GM10847 (cell line): Measurements from ENCODE around the gene PLAGL2.

Experiments
- POLR2A ChIP-seq: IDR thresholded peaks from 2 replicates; pipeline ENCODE4 v1.6.1; 2011; ENCODE audit not compliant: insufficient read length; ENCODE audit errors: extremely low read depth

Gene PLAGL2

DNA sequence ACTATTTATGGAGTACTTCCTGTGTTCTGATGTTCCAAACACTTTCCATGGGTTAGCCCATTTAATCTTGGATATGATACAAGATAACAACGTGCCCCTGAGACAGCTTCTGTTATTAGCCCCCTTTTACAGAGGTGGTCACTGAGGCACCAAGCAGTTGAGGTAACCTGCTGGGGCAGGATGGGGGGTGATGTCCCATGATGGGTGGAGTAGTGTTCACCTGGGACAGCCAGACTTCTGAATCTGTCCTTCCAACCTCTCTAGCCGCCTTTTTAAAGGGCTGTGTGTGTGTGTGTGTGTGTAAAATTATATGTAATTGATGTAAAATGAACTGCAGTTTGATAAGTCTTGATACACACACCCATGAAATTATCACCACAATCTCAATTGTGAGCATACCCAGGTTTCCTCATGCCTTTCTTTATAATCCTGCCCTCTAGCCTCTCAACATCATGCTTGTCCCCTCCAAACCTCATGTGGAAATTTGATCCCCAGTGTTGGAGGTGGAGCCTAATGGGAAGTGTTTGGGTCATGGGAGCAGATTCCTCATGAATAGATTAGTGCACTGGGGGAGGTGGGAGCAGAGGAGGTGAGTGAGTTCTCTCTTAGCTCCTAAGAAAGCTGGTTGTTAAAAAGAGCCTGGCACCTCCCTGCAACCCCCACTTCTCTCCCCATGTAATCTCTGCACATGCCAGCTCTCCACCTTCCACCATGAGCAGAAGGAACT, 39.2 kb downstream of the PLAGL2 start:
- TF ChIP-seq POLR2A, result no peak

DNA sequence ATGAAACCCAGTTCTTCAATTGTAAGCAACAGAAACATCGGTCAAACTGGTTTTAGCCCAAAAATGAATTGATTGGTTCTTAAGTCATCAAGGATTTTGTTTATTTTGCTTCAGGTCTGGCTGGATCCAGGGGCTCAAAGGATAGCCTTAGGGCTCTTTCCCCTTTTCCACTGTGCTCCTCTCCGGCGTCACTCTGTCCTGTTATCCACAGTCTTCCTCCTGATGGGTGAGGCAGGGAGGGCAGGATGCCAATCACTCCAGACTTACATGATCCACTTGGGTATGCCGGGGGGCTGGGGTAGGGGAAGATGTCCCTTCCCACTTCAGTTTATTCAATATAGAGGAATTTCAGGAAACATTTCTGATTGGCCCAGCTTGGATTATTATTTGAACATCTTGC, 40.0 kb downstream of the PLAGL2 start:
- no peak for TF ChIP-seq POLR2A

DNA sequence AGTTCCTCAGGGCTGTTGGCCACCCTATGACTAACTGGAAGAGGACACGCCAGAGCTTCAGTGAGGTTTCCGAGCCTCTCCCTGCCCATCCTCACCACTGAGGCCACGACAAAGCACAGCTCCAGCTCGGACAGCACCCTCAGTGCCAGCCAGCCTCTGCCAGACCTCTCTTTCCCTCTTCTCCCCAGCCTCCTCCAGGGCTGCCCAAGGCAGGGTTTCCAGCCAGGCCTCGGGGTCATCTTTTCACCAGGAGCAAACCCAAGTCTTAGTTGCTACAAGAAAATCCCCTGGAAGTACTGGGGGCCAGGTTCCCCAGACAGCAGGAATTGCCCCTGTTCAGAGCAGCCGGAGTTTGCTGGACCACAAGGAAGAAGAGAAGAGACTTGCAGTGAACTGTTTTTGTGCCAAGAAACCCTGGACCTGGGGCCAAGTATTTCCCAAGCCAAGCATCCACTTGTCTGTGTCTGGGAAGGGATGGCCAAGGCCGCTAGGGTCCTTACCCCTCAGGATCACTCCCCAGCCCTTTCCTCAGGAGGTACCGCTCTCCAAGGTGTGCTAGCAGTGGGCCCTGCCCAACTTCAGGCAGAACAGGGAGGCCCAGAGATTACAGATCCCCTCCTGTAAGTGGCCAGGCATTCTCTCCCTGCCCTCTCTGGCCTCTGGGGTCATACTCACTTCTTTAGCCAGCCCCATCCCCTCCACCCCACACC, 41.6 kb downstream of the PLAGL2 start:
- TF ChIP-seq POLR2A, result no peak

DNA sequence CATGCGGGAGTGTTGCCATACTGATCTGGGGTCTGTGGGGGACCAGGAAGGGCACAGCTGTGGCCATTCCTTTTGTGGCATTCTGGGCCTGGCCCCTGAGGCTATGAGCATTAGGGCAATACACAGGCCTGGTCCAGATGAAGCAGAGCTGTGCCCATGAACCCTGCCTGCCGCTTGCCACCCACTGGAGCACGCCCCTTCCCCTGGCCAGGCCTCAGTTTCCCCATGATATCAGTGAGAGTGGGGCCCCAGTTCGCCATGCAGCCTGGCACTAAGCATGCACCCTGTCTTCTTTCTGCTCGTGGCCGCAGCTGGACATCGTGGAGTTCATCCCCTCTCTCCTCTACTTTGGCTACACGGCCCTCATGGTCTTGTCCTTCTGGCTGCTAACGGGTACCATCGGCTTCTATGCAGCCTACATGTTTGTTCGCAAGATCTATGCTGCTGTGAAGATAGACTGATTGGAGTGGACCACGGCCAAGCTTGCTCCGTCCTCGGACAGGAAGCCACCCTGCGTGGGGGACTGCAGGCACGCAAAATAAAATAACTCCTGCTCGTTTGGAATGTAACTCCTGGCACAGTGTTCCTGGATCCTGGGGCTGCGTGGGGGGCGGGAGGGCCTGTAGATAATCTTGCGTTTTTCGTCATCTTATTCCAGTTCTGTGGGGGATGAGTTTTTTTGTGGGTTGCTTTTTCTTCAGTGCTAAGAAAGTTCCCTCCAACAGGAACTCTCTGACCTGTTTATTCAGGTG, 42.4 kb downstream of the PLAGL2 start:
- no peak for TF ChIP-seq POLR2A

DNA sequence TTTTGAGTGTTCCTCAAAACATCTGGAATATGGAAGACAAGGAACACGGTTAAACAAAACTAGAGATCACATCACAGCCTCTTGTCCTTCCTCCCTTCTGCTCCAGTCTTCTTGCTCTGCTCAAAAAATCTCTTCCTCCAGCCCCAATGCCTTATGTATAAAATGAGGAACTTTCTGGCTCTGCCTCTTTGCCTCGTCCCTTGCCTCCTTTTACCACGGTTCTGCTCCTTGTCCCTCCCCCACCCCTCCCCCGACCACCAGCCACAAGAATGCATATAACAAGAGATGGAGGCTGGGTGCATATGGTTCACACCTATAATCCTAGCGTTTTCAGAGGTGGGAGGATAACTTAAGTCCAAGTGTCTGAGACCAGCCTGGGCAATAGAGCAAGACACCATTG, 43.6 kb downstream of the PLAGL2 start:
- no peak for TF ChIP-seq POLR2A

DNA sequence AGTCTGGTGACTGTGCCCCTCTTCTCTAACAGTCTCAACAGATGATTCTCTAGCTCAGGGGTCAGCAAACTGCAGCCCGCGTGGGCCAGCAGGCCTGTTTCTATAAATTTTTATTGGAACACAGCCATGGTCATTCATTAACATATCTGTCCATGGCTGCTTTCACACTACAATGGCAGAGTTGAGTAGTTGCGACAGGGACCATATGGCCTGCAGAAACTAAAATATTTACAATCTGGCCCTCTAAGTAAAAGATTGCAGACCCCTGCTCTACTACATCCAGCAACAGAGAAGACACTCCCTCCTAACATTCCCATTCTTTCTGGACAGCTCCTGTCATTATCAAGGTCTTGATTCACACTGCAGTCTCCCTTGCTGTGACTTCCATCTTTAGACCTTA, 45.2 kb downstream of the PLAGL2 start:
- no peak for TF ChIP-seq POLR2A

DNA sequence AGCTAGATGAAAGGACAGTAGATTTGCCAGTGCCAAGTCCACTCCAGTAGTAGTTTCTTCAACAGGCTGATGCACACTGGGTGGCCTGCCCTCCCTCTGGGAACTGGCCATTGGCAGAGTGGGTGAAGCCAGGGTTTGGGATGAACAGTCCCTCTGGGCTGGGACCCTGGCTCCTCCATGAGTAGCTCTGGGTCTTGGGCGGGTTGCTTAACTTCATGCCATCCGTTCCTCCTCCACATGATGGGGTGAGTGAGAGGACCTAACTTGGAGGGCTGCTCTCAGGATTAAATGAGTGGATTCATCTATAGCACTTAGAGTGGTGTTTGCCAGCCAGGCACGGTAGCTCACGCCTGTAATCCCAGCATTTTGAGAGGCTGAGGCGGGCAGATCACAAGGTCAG, 47.2 kb downstream of the PLAGL2 start:
- no peak for TF ChIP-seq POLR2A

DNA sequence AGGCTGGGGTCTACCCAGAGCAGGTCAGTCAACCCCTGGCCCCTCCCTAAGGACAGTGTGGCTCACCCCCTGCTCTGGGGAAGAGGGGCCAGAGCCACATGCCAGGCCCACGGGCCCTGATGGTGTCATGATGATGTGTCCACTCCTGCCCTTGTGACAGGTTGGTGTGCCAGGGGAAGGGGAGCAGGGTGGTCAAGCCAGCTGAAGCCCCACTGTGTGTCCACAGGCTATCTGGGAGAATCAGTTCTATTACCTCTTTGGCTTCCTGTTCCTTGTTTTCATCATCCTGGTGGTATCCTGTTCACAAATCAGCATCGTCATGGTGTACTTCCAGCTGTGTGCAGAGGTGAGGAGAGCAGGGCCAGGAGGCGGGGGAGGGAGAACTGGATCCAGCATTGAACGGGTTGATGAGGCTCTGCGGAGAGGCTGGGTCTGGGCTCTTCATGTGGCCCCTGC, 47.7 kb downstream of the PLAGL2 start:
- TF ChIP-seq POLR2A, result no peak

DNA sequence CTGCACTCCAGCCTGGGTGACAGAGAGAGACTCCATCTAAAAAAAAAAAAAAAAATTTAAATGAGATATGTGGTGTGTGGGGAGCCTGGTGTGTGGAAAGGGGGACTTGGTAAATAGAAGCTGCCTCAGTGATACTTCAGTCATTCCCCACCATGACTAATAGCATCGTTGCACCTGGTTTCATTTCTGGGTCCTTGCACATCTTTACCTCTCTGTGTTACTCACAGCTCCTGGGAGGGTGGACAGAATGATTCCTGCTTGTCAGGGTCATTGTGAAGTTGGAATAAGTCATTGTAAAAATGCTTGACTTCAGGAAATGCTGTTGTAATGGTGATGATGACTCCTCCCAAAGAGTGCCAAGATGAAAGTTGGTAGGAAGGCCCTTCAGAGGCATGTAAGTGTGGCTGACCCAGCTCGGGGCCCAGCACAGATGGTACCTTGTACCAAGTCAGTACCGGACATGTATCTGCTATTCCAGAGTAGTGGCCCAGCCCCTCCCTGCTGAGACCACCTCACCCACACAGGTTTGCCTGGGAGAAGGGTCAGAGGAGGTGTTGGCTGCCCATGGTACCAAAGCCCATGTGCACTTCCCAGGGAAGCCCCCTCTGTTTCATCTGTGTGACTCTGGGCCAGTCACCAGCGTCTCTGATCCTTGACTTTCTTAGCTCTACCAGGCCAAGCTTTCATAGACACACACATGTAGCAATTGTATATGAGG, 48.4 kb downstream of the PLAGL2 start:
- TF ChIP-seq POLR2A, result no peak

DNA sequence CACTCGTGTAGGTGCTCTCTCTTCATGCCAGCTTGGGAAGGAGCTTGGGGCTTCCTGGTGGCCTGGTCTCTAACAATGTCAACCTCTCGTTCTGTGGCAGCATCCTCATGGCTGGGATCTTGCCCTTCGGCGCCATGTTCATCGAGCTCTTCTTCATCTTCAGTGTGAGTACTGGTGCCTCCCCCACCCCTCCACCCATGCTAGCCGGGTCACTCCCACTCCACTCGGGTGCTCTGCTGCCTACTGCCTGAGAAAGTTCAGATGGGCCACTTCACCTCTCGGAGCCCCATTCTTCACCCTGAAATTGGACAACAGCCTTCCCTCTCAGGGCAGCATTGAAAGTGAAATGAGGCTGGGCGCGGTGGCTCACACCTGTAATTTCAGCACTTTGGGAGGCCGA, 49.2 kb downstream of the PLAGL2 start:
- TF ChIP-seq POLR2A, result no peak

DNA sequence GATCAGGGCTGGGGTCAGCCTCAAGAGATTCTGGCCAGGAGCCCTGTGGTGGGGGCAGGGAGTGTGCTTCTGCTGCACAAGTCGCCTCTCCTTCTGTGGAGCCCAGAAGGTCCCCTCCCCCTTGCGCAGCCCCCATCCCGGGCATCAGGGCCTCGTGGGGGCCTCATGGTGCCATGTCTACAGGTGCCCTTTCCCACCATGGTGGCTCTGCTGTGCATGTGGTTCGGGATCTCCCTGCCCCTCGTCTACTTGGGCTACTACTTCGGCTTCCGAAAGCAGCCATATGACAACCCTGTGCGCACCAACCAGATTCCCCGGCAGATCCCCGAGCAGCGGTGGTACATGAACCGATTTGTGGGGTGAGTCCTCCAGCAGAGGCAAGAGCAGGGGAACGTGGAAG, 49.9 kb downstream of the PLAGL2 start:
- TF ChIP-seq POLR2A, result no peak

DNA sequence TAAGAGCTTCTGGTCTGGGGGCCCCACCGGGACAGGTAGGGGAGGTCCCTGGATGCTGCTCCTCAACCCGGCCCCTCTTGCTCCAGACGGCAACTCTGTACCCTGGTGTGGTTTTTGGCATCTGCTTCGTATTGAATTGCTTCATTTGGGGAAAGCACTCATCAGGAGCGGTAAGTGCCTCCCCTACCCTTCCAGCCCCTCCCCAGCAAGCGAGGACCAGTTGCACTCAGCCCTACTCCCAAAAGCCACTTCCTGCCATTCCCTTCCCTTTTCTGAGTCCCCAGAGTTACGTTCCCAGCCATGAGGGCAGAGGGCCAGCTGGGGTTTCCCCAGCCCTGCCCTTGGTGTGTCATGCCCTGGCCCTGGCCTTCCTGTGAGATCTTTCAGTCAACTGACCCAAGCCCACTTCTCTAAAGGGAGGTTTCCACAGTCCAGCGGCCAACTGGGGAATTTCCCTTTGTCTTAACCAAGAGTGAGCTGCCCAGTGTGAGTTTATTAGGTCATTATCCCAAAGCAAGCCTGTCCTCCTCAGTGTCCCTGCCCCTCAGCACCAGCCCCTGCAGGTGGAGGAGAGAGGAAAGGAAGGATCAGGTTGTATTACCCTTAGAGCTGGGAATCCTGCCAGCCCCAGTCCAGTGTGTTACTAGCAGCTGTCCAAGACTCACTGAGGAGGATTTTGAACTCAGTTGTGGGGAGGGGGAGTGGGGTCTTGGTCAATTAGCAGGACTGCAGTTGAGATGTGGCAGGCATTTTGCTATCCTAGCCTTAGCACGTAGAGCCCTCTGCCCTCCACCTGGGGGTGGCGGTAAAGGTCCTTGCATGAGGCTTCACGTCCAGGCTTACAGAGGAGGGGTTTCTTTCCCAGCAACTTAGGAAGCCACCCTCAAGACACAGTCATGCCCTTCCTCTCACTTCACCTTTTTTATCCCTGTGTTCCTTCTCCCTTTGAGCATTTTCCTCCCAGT, 52.2 kb downstream of the PLAGL2 start:
- no peak for TF ChIP-seq POLR2A

DNA sequence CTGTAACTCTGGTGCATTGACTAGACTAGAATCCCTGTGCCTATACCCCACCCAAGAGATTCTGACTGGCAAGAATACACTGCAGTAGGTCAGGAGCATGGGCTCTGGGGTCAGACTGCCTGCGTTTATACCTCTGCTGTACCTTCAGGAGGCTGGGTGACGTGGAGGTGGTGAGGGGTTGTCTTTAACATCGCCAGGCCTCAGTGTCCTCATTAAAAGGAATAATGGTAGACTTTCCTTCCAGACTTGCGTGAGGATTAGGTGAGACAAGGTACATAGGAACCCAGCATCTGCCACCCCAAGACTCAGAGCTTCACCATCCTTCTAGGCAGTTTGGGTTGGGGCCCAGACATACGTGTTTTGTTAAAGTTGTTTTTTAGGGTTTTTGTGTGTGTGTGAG, 53.8 kb downstream of the PLAGL2 start:
- no peak for TF ChIP-seq POLR2A

DNA sequence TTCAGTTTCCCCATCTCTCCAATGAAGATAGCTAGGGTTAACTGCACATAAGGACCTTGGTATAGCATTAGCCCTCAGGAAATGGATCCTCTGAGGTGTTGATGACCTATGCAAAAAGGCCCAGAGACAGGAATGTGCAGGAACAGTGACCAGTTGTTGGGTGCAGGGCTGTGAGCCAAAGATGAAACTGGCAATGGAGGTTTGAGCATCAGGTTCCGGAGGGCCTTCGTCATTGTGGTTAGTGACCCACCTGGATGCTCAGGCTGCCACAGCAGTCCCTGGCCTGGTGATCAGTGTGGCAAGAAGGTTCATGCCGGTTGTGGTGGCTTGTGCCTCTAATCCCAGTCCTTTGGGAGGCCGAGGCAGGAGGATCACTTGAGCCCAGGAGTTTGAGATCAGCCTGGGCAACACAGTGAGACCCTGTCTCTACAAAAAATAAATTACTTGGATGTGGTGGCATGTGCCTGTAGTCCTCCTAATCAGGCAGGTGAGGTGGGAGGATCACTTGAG, 54.3 kb downstream of the PLAGL2 start:
- TF ChIP-seq POLR2A, result no peak
